KMS-11 (cell line): ENCODE data around the gene UGDH.

Source experiments
- H2AFZ ChIP-seq: fragments of 200-600 bp; sonication (generic); 2 replicates; pipeline ENCODE4 v1.6.1; 2016; ENCODE audit warnings: antibody characterized with exemption, mixed run types, low read depth
- H3K27ac ChIP-seq: fragments of 200-600 bp; sonication (generic); 2 replicates; pipeline ENCODE4 v1.6.1; 2016; ENCODE audit warnings: mild to moderate bottlenecking, mixed run types
- H3K27me3 ChIP-seq: fragments of 200-600 bp; sonication (generic); 2 replicates; pipeline ENCODE4 v1.6.1; 2017; ENCODE audit warnings: mild to moderate bottlenecking, low read depth, mixed run types, moderate library complexity; ENCODE audit not compliant: insufficient read depth
- H3K36me3 ChIP-seq: fragments of 200-600 bp; sonication (generic); 2 replicates; pipeline ENCODE4 v1.6.1; 2017; ENCODE audit warnings: mild to moderate bottlenecking, mixed run types; ENCODE audit not compliant: insufficient read depth
- H3K4me1 ChIP-seq: fragments of 200-600 bp; sonication (generic); 2 replicates; pipeline ENCODE4 v1.6.1; 2016; ENCODE audit warnings: mild to moderate bottlenecking, low read depth, mixed run types; ENCODE audit not compliant: poor library complexity, severe bottlenecking
- H3K4me2 ChIP-seq: fragments of 200-600 bp; sonication (generic); 2 replicates; pipeline ENCODE4 v1.7.0; 2016; ENCODE audit warnings: mild to moderate bottlenecking, mixed run types
- H3K4me3 ChIP-seq: fragments of 200-600 bp; sonication (generic); IDR thresholded peaks from 2 replicates; pipeline ENCODE4 v1.6.1; 2017; ENCODE audit warnings: low read depth, low read length, mixed read lengths; ENCODE audit not compliant: insufficient read depth
- H3K79me2 ChIP-seq: fragments of 200-600 bp; sonication (generic); 2 replicates; pipeline ENCODE4 v1.6.1; 2016; ENCODE audit warnings: low read depth, mixed run types; ENCODE audit not compliant: insufficient read depth
- H3K9ac ChIP-seq: fragments of 200-600 bp; sonication (generic); 2 replicates; pipeline ENCODE4 v1.6.1; 2016; ENCODE audit warnings: mild to moderate bottlenecking, mixed run types
- H4K20me1 ChIP-seq: fragments of 200-600 bp; sonication (generic); 2 replicates; pipeline ENCODE4 v1.6.1; 2016; ENCODE audit warnings: mild to moderate bottlenecking, mixed run types; ENCODE audit not compliant: insufficient read depth
- TF ChIP-seq, protein P1 (sequence below): fragments of 200-600 bp; sonication (generic); conservative IDR thresholded peaks from 2 replicates; pipeline ENCODE4 v1.6.1; 2017; ENCODE audit warnings: low read depth, mild to moderate bottlenecking, antibody characterized with exemption, low read length, moderate library complexity, mixed read lengths

Gene UGDH

GRCh38 chr4:39470402-39470801 lies 56.8 kb downstream of the UGDH start:
- no peak overlapping the region for H3K27ac ChIP-seq

DNA sequence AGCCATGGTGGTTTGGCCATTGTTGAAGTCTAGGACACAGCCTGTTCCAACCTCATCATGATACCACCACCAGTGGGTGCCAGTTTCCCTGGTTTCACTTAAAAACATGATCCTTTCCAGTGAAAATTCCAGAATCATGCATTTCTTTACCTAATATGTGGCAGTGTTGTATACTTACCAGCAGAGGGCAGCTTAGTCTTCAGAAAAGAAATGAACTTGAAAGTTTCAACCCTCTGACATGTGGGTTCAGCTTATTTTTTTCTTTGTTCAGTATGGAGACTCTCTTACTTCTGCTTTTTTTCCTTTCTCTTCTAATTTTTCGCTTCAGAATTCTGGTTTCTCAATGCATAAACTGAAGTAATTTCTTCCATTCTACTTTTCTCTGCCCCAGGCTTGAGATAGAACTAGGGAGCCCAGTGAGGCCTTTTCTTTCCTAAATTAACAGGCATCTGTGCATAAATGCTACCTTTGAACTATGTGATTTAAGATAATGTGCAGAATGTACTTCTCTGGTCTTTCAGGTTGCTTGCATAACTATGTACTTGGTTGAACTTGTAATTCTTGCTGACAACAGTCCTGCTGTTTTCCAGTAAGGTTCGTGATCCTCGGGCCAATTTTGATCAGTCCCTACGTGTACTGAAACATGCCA lies 57.7 kb downstream of the UGDH start:
- H3K4me1 ChIP-seq = peaks cover 13% of the 10 kb centered on the region
- H3K79me2 ChIP-seq = no peaks in the 10 kb centered on the region
- no peaks in the 10 kb centered on the region for H3K27me3 ChIP-seq
- no peaks in the 10 kb centered on the region for H3K36me3 ChIP-seq
- H2AFZ ChIP-seq = peak overlapping the region; percentile 35; the same call in 1 of the 2 replicates
- H3K4me3 ChIP-seq = no peak overlapping the region
- H3K27ac ChIP-seq = peak overlapping the region; percentile 18; the same call in 1 of the 2 replicates
- peak overlapping the region; percentile 29; the same call in 1 of the 2 replicates for H3K4me2 ChIP-seq
- TF ChIP-seq, protein P1, sequence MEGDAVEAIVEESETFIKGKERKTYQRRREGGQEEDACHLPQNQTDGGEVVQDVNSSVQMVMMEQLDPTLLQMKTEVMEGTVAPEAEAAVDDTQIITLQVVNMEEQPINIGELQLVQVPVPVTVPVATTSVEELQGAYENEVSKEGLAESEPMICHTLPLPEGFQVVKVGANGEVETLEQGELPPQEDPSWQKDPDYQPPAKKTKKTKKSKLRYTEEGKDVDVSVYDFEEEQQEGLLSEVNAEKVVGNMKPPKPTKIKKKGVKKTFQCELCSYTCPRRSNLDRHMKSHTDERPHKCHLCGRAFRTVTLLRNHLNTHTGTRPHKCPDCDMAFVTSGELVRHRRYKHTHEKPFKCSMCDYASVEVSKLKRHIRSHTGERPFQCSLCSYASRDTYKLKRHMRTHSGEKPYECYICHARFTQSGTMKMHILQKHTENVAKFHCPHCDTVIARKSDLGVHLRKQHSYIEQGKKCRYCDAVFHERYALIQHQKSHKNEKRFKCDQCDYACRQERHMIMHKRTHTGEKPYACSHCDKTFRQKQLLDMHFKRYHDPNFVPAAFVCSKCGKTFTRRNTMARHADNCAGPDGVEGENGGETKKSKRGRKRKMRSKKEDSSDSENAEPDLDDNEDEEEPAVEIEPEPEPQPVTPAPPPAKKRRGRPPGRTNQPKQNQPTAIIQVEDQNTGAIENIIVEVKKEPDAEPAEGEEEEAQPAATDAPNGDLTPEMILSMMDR = peak; percentile 82
- no peaks in the 10 kb centered on the region for H4K20me1 ChIP-seq
- no peak overlapping the region for H3K9ac ChIP-seq

More at GRCh38 chr4:39470402-39470801, 56.8 kb downstream of the UGDH start:
- TF ChIP-seq, protein P1 = no peak
- Histone ChIP-seq H4K20me1 (no peaks in the 10 kb centered on the region), H3K4me1 (peaks cover 13% of the 10 kb centered on the region), H3K4me2 (no peak overlapping the region), H3K27me3 (no peaks in the 10 kb centered on the region), H3K4me3 (no peak overlapping the region), H3K79me2 (no peaks in the 10 kb centered on the region), H3K9ac (no peak overlapping the region), H3K36me3 (no peaks in the 10 kb centered on the region), H2AFZ (no peak overlapping the region)

DNA sequence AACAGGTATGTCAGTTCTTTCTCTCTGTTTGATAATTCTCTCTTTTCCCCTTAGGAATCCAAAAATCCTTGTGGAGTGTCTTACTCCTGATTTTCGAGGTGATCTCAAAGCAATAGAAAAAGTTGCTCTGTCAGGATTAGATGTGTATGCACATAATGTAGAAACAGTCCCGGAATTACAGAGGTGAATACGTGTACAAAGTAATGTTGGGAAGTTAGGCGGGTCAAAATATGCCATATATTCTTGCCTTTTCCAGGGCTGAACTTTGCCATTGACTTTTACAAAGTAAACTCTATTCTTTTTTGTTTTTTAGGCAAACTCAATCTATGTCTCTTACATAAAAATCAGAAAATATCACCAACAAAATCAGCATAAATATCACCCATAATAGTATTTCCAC lies 59.8 kb downstream of the UGDH start:
- H4K20me1 ChIP-seq = no peaks in the 10 kb centered on the region
- H2AFZ ChIP-seq = no peak overlapping the region
- H3K4me2 ChIP-seq = no peak overlapping the region
- H3K9ac ChIP-seq = no peak overlapping the region
- no peaks in the 10 kb centered on the region for H3K27me3 ChIP-seq
- H3K36me3 ChIP-seq = no peaks in the 10 kb centered on the region
- peaks cover 13% of the 10 kb centered on the region for H3K4me1 ChIP-seq
- no peaks in the 10 kb centered on the region for H3K79me2 ChIP-seq
- H3K27ac ChIP-seq = no peak overlapping the region
- TF ChIP-seq, protein P1 = no peak
- H3K4me3 ChIP-seq = no peak overlapping the region

GRCh38 chr4:39466747-39467146 lies 60.5 kb downstream of the UGDH start:
- Histone ChIP-seq H4K20me1 (no peaks in the 10 kb centered on the region), H2AFZ (no peak overlapping the region), H3K79me2 (no peaks in the 10 kb centered on the region), H3K36me3 (no peaks in the 10 kb centered on the region), H3K4me2 (no peak overlapping the region), H3K27me3 (no peaks in the 10 kb centered on the region), H3K4me1 (peaks cover 13% of the 10 kb centered on the region), H3K4me3 (no peak overlapping the region), H3K9ac (no peak overlapping the region), H3K27ac (no peak overlapping the region)
- TF ChIP-seq, protein P1 = no peak
